PC-3 (cell line): Measurements from ENCODE around the gene CHST2. TPM values are rescaled to one million over a fixed set of nuclear protein-coding genes. Genes with fewer than 3 reads are reported as not detected.

Source experiments
- ATAC-seq: fragments of 200-7000 bp; cut with Tn5 transposase; 2 replicates; pipeline ENCODE4 v1.9.1; 2020; ENCODE audit warnings: mild to moderate bottlenecking, moderate library complexity
- BruUV-seq: library from RNA; stranded (reverse); fragments of 400-500 nt; replicated peaks from 2 replicates; lab custom pipeline; 2021; lab: Mats Ljungman, UMichigan
- CTCF ChIA-PET: fragments of 300-600 bp; sonication (Branson Sonifier 250); formaldehyde crosslinking; loops from one replicate; lab custom pipeline; 2022; ENCODE audit warnings: antibody characterized with exemption; lab: Charles Lee
- POLR2A ChIA-PET: fragments of 300-600 bp; sonication (Branson Sonifier 250); formaldehyde crosslinking; loops from one replicate; lab custom pipeline; 2022; ENCODE audit warnings: antibody characterized with exemption; ENCODE audit not compliant: unreplicated experiment; lab: Charles Lee
- DNase-seq: peaks from one replicate; pipeline ENCODE4 v3.0.0-alpha.2; 2015
- H2AFZ ChIP-seq: fragments of 300-600 bp; sonication (generic); 2 replicates; pipeline ENCODE4 v1.6.0; 2016; ENCODE audit warnings: antibody characterized with exemption, low read length
- H3F3A ChIP-seq: fragments of 300-600 bp; sonication (generic); one replicate; pipeline ENCODE4 v1.6.0; 2017; ENCODE audit warnings: antibody characterized with exemption, low read length, control low read depth, mild to moderate bottlenecking; ENCODE audit not compliant: unreplicated experiment
- H3K27ac ChIP-seq: fragments of 300-600 bp; sonication (generic); 2 replicates; pipeline ENCODE4 v1.5.1; 2016; ENCODE audit warnings: mild to moderate bottlenecking, low read length
- H3K27me3 ChIP-seq: fragments of 300-600 bp; sonication (generic); 2 replicates; pipeline ENCODE4 v1.6.1; 2016; ENCODE audit warnings: low read length, mixed read lengths
- H3K36me3 ChIP-seq: fragments of 300-600 bp; sonication (generic); 2 replicates; pipeline ENCODE4 v1.6.1; 2016; ENCODE audit warnings: low read depth, mixed run types, low read length, mixed read lengths
- H3K4me1 ChIP-seq: fragments of 300-600 bp; sonication (generic); 2 replicates; pipeline ENCODE4 v1.5.1; 2016; ENCODE audit warnings: low read length; ENCODE audit not compliant: insufficient read depth
- H3K4me2 ChIP-seq: fragments of 300-600 bp; sonication (generic); 2 replicates; pipeline ENCODE4 v1.6.0; 2016; ENCODE audit warnings: low read length
- H3K4me3 ChIP-seq: fragments of 300-600 bp; sonication (generic); 2 replicates; pipeline ENCODE4 v1.5.1; 2016; ENCODE audit warnings: mild to moderate bottlenecking, low read length, mixed read lengths
- H3K79me2 ChIP-seq: fragments of 300-600 bp; sonication (generic); 2 replicates; pipeline ENCODE4 v1.6.1; 2017; ENCODE audit warnings: low read length, mixed read lengths
- H3K9ac ChIP-seq: fragments of 300-600 bp; sonication (generic); 2 replicates; pipeline ENCODE4 v1.6.0; 2016; ENCODE audit warnings: mild to moderate bottlenecking, low read length
- H3K9me2 ChIP-seq: fragments of 300-600 bp; sonication (generic); replicated peaks from 2 replicates; pipeline ENCODE4 v1.6.1; 2016; ENCODE audit warnings: mixed run types, low read length, mixed read lengths
- H3K9me3 ChIP-seq: fragments of 300-600 bp; sonication (generic); 2 replicates; pipeline ENCODE4 v1.6.1; 2016; ENCODE audit warnings: low read length, mixed read lengths
- H4K20me1 ChIP-seq: fragments of 300-600 bp; sonication (generic); 2 replicates; pipeline ENCODE4 v1.6.1; 2016; ENCODE audit warnings: low read length, mixed read lengths
- EZH2 ChIP-seq: fragments of 300-600 bp; sonication (generic); IDR thresholded peaks from one replicate; pipeline ENCODE4 v1.6.1; 2017; ENCODE audit warnings: antibody characterized with exemption, mild to moderate bottlenecking, low read length; ENCODE audit not compliant: unreplicated experiment
- EZH2phosphoT487 ChIP-seq: fragments of 300-600 bp; sonication (generic); IDR thresholded peaks from 2 replicates; pipeline ENCODE4 v1.6.1; 2018; ENCODE audit warnings: mild to moderate bottlenecking, antibody characterized with exemption, low read length, borderline replicate concordance
- intact Hi-C: fragments of 100-400 bp; cut with micrococcal nuclease; formaldehyde crosslinking; loops from 2 replicates; pipeline ENCODE4 v1.9.0; 2023
- total RNA-seq: library from RNA; depleted of rRNA; stranded (reverse); fragments of >200 nt; gene quantifications from 2 replicates; pipeline ENCODE4 v1.2.3, GENCODE V29; 2014
- TF ChIP-seq, protein P1 (sequence below): fragments of 300-600 bp; sonication (generic); conservative IDR thresholded peaks from 2 replicates; pipeline ENCODE4 v1.5.1; 2017; ENCODE audit warnings: antibody characterized with exemption, low read depth, mild to moderate bottlenecking, low read length

Gene CHST2
- total RNA-seq, 1 experiment from 2014 or later = 6.7 TPM

DNA sequence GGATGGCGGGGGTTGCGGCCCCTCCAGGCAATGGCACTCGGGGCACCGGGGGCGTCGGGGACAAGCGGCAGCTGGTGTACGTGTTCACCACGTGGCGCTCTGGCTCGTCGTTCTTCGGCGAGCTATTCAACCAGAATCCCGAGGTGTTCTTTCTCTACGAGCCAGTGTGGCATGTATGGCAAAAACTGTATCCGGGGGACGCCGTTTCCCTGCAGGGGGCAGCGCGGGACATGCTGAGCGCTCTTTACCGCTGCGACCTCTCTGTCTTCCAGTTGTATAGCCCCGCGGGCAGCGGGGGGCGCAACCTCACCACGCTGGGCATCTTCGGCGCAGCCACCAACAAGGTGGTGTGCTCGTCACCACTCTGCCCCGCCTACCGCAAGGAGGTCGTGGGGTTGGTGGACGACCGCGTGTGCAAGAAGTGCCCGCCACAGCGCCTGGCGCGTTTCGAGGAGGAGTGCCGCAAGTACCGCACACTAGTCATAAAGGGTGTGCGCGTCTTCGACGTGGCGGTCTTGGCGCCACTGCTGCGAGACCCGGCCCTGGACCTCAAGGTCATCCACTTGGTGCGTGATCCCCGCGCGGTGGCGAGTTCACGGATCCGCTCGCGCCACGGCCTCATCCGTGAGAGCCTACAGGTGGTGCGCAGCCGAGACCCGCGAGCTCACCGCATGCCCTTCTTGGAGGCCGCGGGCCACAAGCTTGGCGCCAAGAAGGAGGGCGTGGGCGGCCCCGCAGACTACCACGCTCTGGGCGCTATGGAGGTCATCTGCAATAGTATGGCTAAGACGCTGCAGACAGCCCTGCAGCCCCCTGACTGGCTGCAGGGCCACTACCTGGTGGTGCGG lies 1.9 kb downstream of the CHST2 start:
- intact Hi-C loops = loop anchor here (1.0 to 10.0 kb wide), 5 partner anchors 161 to 643 kb away; no protein-coding TSS in a partner anchor
- H4K20me1 ChIP-seq = no peaks in the 10 kb centered on the region
- CTCF ChIA-PET = no interaction called here
- no peaks in the 10 kb centered on the region for H3K9me2 ChIP-seq
- no peak overlapping the region for H3K27ac ChIP-seq
- no peaks in the 10 kb centered on the region for H3K36me3 ChIP-seq
- H3K4me2 ChIP-seq = peak overlapping the region; percentile 94
- no peaks in the 10 kb centered on the region for H3K79me2 ChIP-seq
- ATAC-seq = no peak
- POLR2A ChIA-PET = no interaction called here
- H3F3A ChIP-seq = no peaks in the 10 kb centered on the region
- no peaks in the 10 kb centered on the region for H3K9me3 ChIP-seq
- H3K4me1 ChIP-seq = peaks cover 11% of the 10 kb centered on the region
- H3K4me3 ChIP-seq = peak overlapping the region; percentile 97
- peak; percentile 44 for DNase-seq
- TF ChIP-seq, protein P1, sequence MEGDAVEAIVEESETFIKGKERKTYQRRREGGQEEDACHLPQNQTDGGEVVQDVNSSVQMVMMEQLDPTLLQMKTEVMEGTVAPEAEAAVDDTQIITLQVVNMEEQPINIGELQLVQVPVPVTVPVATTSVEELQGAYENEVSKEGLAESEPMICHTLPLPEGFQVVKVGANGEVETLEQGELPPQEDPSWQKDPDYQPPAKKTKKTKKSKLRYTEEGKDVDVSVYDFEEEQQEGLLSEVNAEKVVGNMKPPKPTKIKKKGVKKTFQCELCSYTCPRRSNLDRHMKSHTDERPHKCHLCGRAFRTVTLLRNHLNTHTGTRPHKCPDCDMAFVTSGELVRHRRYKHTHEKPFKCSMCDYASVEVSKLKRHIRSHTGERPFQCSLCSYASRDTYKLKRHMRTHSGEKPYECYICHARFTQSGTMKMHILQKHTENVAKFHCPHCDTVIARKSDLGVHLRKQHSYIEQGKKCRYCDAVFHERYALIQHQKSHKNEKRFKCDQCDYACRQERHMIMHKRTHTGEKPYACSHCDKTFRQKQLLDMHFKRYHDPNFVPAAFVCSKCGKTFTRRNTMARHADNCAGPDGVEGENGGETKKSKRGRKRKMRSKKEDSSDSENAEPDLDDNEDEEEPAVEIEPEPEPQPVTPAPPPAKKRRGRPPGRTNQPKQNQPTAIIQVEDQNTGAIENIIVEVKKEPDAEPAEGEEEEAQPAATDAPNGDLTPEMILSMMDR = peak; percentile 56
- TF ChIP-seq EZH2 = no peak
- H3K9ac ChIP-seq = no peak overlapping the region
- H3K27me3 ChIP-seq = no peaks in the 10 kb centered on the region
- no TSS peak for BruUV-seq
- H2AFZ ChIP-seq = peak overlapping the region; percentile 86; the same call in 1 of the 2 replicates

DNA sequence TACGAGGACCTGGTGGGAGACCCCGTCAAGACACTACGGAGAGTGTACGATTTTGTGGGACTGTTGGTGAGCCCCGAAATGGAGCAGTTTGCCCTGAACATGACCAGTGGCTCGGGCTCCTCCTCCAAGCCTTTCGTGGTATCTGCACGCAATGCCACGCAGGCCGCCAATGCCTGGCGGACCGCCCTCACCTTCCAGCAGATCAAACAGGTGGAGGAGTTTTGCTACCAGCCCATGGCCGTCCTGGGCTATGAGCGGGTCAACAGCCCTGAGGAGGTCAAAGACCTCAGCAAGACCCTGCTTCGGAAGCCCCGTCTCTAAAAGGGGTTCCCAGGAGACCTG lies 2.5 kb downstream of the CHST2 start:
- H3K9me2 ChIP-seq = no peaks in the 10 kb centered on the region
- CTCF ChIA-PET = no interaction called here
- H3K9ac ChIP-seq = no peak overlapping the region
- no peaks in the 10 kb centered on the region for H3K36me3 ChIP-seq
- H3K9me3 ChIP-seq = no peaks in the 10 kb centered on the region
- no peaks in the 10 kb centered on the region for H4K20me1 ChIP-seq
- ATAC-seq = no peak
- peaks cover 11% of the 10 kb centered on the region for H3K4me1 ChIP-seq
- POLR2A ChIA-PET = no interaction called here
- no peak overlapping the region for H3K4me3 ChIP-seq
- no peaks in the 10 kb centered on the region for H3F3A ChIP-seq
- intact Hi-C loops = loop anchor here (5.0 to 10.0 kb wide), 4 partner anchors 160 to 643 kb away; no protein-coding TSS in a partner anchor
- H3K27ac ChIP-seq = no peak overlapping the region
- no peaks in the 10 kb centered on the region for H3K79me2 ChIP-seq
- no peaks in the 10 kb centered on the region for H3K27me3 ChIP-seq
- no peak for TF ChIP-seq EZH2
- TF ChIP-seq, protein P1 = no peak
- TF ChIP-seq EZH2phosphoT487 = no peak
- H3K4me2 ChIP-seq = no peak overlapping the region
- DNase-seq = no peak
- H2AFZ ChIP-seq = no peak overlapping the region
- no TSS peak for BruUV-seq
